ENCODE measurements around the gene HBD. TPM values are rescaled to one million over a fixed set of nuclear protein-coding genes. Genes with fewer than 3 reads are reported as not detected.
"Not testable (repeated sequence)": the region's sequence is repeated elsewhere in the genome, so short reads cannot be mapped to it uniquely, and the experiment has no call there.

HBD gene
- total and polyA plus RNA-seq, 2 experiments from 2014 or later, result not detected

DNA sequence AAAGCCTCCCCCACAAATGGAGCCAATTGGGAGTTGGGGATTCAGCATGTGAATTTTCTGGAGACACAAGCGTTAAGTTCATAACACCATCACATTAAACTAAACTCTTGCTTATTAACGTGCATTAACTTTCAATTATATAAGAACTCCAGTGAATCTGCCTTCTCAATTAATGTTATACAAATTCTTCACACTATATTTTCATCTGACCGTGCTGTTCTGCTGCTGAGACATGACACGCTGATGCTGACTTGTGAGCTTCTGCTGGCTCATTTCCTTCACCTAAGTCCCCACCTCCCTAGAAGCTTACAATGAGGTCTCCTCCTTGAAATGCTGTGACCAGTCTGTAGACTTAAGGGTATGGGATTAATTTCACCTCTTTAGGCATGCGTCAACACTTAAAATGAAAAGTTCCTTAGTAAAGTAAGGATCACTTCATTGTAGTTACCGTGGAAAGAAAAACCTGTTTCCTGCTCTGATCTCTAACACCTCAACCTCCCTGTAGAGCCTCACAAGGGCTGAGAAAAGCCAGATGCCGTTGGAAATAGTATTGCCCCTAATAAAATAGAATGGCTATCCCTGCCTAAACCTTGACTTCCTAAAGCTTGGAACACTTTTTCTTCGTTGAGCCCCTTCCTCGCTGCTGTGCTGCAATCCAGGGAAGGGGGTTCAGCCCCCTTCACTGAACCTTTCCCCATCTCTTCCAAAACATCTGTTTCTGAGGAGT is 18.1 kb upstream of the HBD start:
- Histone ChIP-seq H3K27me3 (replicated peaks; ENCODE audit: insufficient read depth) (no peaks in the 10 kb centered on the region), H3K4me1 (ENCODE audit: insufficient read depth) (no peaks in the 10 kb centered on the region), H2AFZ (peak overlapping the region; percentile 21; the same call in 1 of the 2 replicates), H3F3A (ENCODE audit: insufficient read depth) (no peaks in the 10 kb centered on the region), H3K27ac (no peak overlapping the region), H3K9ac (no peak overlapping the region), H3K4me2 (ENCODE audit: unreplicated experiment) (no peak overlapping the region), H4K20me1 (ENCODE audit: insufficient read depth) (no peaks in the 10 kb centered on the region), H3K36me3 (ENCODE audit: low read depth) (no peaks in the 10 kb centered on the region), H3K4me3 (no peak overlapping the region), H3K9me3 (ENCODE audit: low read depth) (no peaks in the 10 kb centered on the region), H3K9me2 (ENCODE audit: insufficient read depth) (no peaks in the 10 kb centered on the region), H3K79me2 (ENCODE audit: insufficient read depth) (no peaks in the 10 kb centered on the region)
- in situ Hi-C loops (cut with MboI), result no loop called here
- no peak for TF ChIP-seq EZH2 (IDR thresholded peaks at IDR 0.05; ENCODE audit: insufficient read depth, poor library complexity, severe bottlenecking)
- TF ChIP-seq EZH2phosphoT487 (IDR thresholded peaks at IDR 0.05; ENCODE audit: insufficient read depth, low read depth), result no peak
- no peak for DNase-seq
- WGBS, 2 experiments (ENCODE audit: low coverage in 1 of 2, low lambda C conversion rate in 2 of 2, missing lambda C conversion rate in 2 of 2), result 11 to 14% methylated on average over 9 of the region's 9 CpGs

DNA sequence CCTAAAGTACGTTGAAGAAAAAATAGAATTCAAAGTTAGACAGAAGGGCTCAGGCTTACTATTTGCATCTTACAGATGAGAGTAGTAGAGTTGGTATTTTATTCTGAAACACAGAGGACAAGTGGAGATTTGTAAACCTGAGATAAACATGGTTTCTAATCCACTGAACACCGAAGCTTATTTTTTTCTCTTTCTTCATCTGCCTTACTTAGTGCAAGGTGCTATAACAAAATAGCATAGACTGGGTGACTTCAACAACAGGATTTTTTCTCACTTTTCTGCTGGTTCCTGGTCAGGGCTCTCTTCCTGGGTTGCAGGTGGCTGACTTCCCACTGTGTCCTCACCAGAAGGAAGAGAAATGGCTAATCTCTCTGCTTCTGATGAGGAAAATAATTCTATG is 17.5 kb upstream of the HBD start:
- TF ChIP-seq EZH2phosphoT487 (IDR thresholded peaks at IDR 0.05; ENCODE audit: insufficient read depth, low read depth) (no peak), EZH2 (IDR thresholded peaks at IDR 0.05; ENCODE audit: insufficient read depth, poor library complexity, severe bottlenecking) (no peak)
- H3F3A ChIP-seq (ENCODE audit: insufficient read depth), result no peaks in the 10 kb centered on the region
- H3K27me3 ChIP-seq (replicated peaks; ENCODE audit: insufficient read depth), result no peaks in the 10 kb centered on the region
- H3K4me1 ChIP-seq (ENCODE audit: insufficient read depth), result no peaks in the 10 kb centered on the region
- H3K9me3 ChIP-seq (ENCODE audit: low read depth), result no peaks in the 10 kb centered on the region
- H2AFZ ChIP-seq, result 0 out of 2 replicates have a peak overlapping the region, but pooled peaks have one; percentile 21
- DNase-seq, result no peak
- H4K20me1 ChIP-seq (ENCODE audit: insufficient read depth), result no peaks in the 10 kb centered on the region
- H3K4me2 ChIP-seq (ENCODE audit: unreplicated experiment), result no peak overlapping the region
- no peak overlapping the region for H3K27ac ChIP-seq
- 23 to 33% methylated on average over 2 of the region's 2 CpGs for WGBS, 2 experiments (ENCODE audit: low coverage in 1 of 2, low lambda C conversion rate in 2 of 2, missing lambda C conversion rate in 2 of 2)
- no peak overlapping the region for H3K9ac ChIP-seq
- in situ Hi-C loops (cut with MboI), result no loop called here
- no peaks in the 10 kb centered on the region for H3K79me2 ChIP-seq (ENCODE audit: insufficient read depth)
- H3K9me2 ChIP-seq (ENCODE audit: insufficient read depth), result no peaks in the 10 kb centered on the region
- no peak overlapping the region for H3K4me3 ChIP-seq
- no peaks in the 10 kb centered on the region for H3K36me3 ChIP-seq (ENCODE audit: low read depth)

DNA sequence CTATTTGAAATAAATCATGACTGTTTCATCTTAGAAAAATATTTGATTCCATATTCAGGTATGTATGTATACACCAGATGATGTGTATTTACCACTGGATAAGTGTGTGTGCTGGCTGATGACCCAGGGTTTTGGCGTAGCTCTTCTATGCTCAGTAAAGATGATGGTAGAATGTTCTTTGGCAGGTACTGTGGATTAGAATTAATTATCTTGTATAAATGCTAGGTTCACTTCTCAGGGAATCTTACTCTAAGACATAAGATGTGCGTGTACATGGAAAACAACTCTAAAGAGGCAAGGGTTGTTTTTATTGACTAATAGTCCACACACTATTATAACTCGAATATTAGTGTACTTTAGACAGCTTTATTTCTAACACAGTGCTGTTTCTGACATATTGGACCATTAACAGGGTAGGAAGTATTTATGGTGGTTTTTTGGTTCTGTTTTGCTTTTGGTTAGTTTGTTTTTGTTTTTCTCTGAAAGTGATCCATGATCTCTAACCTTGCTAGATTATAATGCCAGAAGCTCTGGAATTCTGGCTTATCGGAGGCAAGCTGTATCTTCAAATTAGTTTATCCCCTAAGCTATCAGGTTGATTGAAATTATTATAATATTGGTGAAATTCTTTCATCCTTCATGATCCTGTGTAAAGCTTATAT is 16.4 kb upstream of the HBD start:
- Histone ChIP-seq H3K27me3 (replicated peaks; ENCODE audit: insufficient read depth) (no peaks in the 10 kb centered on the region), H3K79me2 (ENCODE audit: insufficient read depth) (no peaks in the 10 kb centered on the region), H3F3A (ENCODE audit: insufficient read depth) (no peaks in the 10 kb centered on the region), H4K20me1 (ENCODE audit: insufficient read depth) (no peaks in the 10 kb centered on the region), H3K36me3 (ENCODE audit: low read depth) (no peaks in the 10 kb centered on the region), H3K4me2 (ENCODE audit: unreplicated experiment) (no peak overlapping the region), H3K9me3 (ENCODE audit: low read depth) (no peaks in the 10 kb centered on the region), H3K9ac (no peak overlapping the region), H2AFZ (no peak overlapping the region), H3K27ac (no peak overlapping the region), H3K4me3 (no peak overlapping the region), H3K4me1 (ENCODE audit: insufficient read depth) (no peaks in the 10 kb centered on the region), H3K9me2 (ENCODE audit: insufficient read depth) (no peaks in the 10 kb centered on the region)
- no peak for TF ChIP-seq EZH2phosphoT487 (IDR thresholded peaks at IDR 0.05; ENCODE audit: insufficient read depth, low read depth)
- no peak for TF ChIP-seq EZH2 (IDR thresholded peaks at IDR 0.05; ENCODE audit: insufficient read depth, poor library complexity, severe bottlenecking)
- no peak for DNase-seq
- in situ Hi-C loops (cut with MboI), result no loop called here
- WGBS, 2 experiments (ENCODE audit: low coverage in 1 of 2, low lambda C conversion rate in 2 of 2, missing lambda C conversion rate in 2 of 2), result 74 to 77% methylated on average over 4 of the region's 4 CpGs

DNA sequence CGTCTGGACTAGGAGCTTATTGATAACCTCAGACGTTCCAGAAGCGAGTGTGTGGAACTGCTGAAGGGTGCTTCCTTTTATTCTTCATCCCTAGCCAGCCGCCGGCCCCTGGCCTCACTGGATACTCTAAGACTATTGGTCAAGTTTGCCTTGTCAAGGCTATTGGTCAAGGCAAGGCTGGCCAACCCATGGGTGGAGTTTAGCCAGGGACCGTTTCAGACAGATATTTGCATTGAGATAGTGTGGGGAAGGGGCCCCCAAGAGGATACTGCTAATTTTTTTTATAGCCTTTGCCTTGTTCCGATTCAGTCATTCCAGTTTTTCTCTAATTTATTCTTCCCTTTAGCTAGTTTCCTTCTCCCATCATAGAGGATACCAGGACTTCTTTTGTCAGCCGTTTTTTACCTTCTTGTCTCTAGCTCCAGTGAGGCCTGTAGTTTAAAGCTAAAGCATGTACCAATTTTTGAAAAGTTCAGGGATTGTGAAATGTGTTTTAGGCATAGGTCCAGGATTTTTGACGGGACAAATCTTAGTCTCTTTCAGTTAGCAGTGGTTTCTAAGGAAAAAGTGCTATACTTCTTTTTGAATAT is 15.6 kb upstream of the HBD start, which contains the start of gene HBG1:
TSS of gene HBG1 (minus strand) at position 51 of the 590 bp plus-strand sequence. CDS start 53 bp downstream, outside the sequence.
- DNase-seq; H3K4me3 ChIP-seq; H2AFZ ChIP-seq; H3K27ac ChIP-seq; in situ Hi-C loops (cut with MboI); H3K79me2 ChIP-seq (ENCODE audit: insufficient read depth); H3K9ac ChIP-seq; H3K9me2 ChIP-seq (ENCODE audit: insufficient read depth); H3K4me1 ChIP-seq (ENCODE audit: insufficient read depth); H4K20me1 ChIP-seq (ENCODE audit: insufficient read depth); H3F3A ChIP-seq (ENCODE audit: insufficient read depth); H3K27me3 ChIP-seq (replicated peaks; ENCODE audit: insufficient read depth); H3K4me2 ChIP-seq (ENCODE audit: unreplicated experiment); H3K9me3 ChIP-seq (ENCODE audit: low read depth); H3K36me3 ChIP-seq (ENCODE audit: low read depth): not testable (repeated sequence)
- 36 to 37% methylated on average over 4 of the region's 9 CpGs for WGBS, 2 experiments (ENCODE audit: low coverage in 1 of 2, low lambda C conversion rate in 2 of 2, missing lambda C conversion rate in 2 of 2)

DNA sequence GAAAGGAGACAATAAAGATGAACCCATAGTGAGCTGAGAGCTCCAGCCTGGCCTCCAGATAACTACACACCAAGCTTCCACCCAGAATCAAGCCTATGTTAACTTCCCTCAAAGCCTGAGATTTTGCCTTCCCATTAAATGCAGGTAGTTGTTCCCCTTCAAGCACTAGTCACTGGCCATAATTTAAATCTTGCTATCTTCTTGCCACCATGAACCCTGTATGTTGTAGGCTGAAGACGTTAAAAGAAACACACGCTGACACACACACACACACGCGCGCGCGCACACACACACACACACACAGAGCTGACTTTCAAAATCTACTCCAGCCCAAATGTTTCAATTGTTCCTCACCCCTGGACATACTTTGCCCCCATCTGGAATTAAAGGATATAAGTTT is 14.2 kb upstream of the HBD start:
- H3F3A ChIP-seq (ENCODE audit: insufficient read depth); H3K4me2 ChIP-seq (ENCODE audit: unreplicated experiment); H4K20me1 ChIP-seq (ENCODE audit: insufficient read depth); H3K9me3 ChIP-seq (ENCODE audit: low read depth); in situ Hi-C loops (cut with MboI); H3K9me2 ChIP-seq (ENCODE audit: insufficient read depth); H3K27ac ChIP-seq; DNase-seq; H3K36me3 ChIP-seq (ENCODE audit: low read depth); H3K4me1 ChIP-seq (ENCODE audit: insufficient read depth); H3K79me2 ChIP-seq (ENCODE audit: insufficient read depth); H3K4me3 ChIP-seq; H3K27me3 ChIP-seq (replicated peaks; ENCODE audit: insufficient read depth); H3K9ac ChIP-seq; H2AFZ ChIP-seq: not testable (repeated sequence)
- WGBS, 2 experiments (ENCODE audit: low coverage in 1 of 2, low lambda C conversion rate in 2 of 2, missing lambda C conversion rate in 2 of 2), result 62 to 74% methylated on average over 7 of the region's 7 CpGs
